Stomach smooth muscle (tissue), 2 donors: ENCODE data around the gene KIAA1755.

Source experiments
- H3K27ac ChIP-seq: one replicate; pipeline ENCODE4 v1.7.0; 2013; ENCODE audit warnings: mild to moderate bottlenecking, low read length, inconsistent platforms
- H3K27me3 ChIP-seq, 2 donors: one replicate each; pipeline ENCODE4 v1.7.0; 2013; ENCODE audit warnings: low read length in 2 of 2; ENCODE audit not compliant: insufficient read depth in 2 of 2, control insufficient read depth in 1 of 2
- H3K36me3 ChIP-seq, 2 donors: one replicate each; pipeline ENCODE4 v1.7.0; 2013; ENCODE audit warnings: low read length in 2 of 2; ENCODE audit not compliant: control insufficient read depth in 2 of 2, insufficient read depth in 2 of 2
- H3K4me1 ChIP-seq: one replicate; pipeline ENCODE4 v1.7.0; 2013; ENCODE audit warnings: low read length; ENCODE audit not compliant: control insufficient read depth, insufficient read depth
- H3K4me3 ChIP-seq, 2 donors: one replicate each; pipeline ENCODE4 v1.7.0; 2013; ENCODE audit warnings: low read length in 2 of 2
- H3K9ac ChIP-seq, 2 donors: one replicate each; pipeline ENCODE4 v1.7.0; 2013; ENCODE audit warnings: low read length in 2 of 2, mild to moderate bottlenecking in 1 of 2
- H3K9me3 ChIP-seq, 2 donors: one replicate each; pipeline ENCODE4 v1.7.0; 2013; ENCODE audit warnings: low read length in 2 of 2; ENCODE audit not compliant: control insufficient read depth in 2 of 2
- donor health status: healthy.
- donor health status: Pancreatic carcinoma.

KIAA1755 gene

DNA sequence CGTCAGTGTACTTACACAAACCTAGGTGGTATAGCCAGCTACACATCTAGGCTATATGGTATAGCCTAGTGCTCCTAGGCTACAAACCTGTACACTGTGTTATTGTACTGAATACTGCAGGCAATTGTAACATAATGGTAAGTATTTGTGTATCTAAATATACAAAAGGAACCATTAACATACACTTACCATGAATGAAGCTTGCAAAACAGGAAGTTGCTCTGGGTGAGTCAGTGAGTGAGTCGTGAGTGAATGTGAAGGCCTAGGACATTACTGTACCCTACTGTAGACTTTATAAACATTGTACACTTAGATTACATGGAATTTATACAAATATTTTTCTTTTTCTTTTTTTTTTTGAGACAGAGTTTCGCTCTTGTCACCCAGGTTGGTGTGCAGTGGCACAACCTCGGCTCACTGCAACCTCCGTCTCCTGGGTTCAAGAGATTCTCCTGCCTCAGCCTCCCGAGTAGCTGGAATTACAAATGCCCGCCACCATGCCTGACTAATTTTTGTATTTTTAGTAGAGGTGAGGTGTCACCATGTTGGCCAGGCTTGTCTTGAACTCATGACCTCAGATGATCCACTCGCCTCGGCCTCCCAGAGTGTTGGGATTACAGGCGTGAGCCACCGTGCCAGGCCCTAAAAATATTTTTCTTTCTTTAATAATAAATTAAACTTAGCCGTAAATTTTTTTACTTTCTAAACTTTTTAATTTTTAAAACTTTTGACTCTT lies 15.4 kb upstream of the KIAA1755 start:
- Histone ChIP-seq H3K27me3 (no peaks in the 10 kb centered on the region), H3K4me1 (peaks cover 3% of the 10 kb centered on the region), H3K27ac (no peak overlapping the region), H3K36me3 (no peaks in the 10 kb centered on the region), H3K9ac (no peak overlapping the region), H3K9me3 (peaks cover 0 to 3% of the 10 kb centered on the region in 2 donors), H3K4me3 (no peak overlapping the region)

DNA sequence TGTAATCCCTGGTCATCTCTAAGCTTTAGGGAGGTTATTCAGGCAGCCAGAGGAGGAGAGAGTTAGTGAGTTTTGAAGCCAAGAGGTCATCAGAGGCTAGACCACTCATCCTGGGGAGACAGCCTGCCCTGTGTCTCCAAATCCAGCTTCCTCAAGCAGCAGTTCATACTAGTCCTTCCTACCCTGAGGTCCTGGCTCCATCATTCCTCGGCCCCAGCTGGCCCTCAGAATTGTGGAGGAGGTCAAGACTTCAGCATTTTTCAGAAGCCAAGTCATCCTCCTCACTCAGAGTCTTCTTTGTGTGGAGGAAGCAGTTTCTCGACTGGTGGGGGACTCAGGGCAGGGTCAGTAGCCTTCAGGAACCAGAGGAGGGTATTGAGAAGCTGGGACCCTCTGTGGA lies 12.4 kb upstream of the KIAA1755 start:
- H3K4me1 ChIP-seq: peaks cover 5% of the 10 kb centered on the region
- H3K4me3 ChIP-seq: no peak overlapping the region
- peaks cover 0 to 3% of the 10 kb centered on the region in 2 donors for H3K9me3 ChIP-seq
- no peak overlapping the region for H3K9ac ChIP-seq
- peaks cover 0 to 4% of the 10 kb centered on the region in 2 donors for H3K27me3 ChIP-seq
- no peaks in the 10 kb centered on the region for H3K36me3 ChIP-seq
- no peak overlapping the region for H3K27ac ChIP-seq

- peaks cover 8% of the 10 kb centered on the region for H3K4me1 ChIP-seq
- no peak overlapping the region for H3K4me3 ChIP-seq
- no peak overlapping the region for H3K27ac ChIP-seq
- no peak overlapping the region for H3K9ac ChIP-seq
- peaks cover 0 to 3% of the 10 kb centered on the region in 2 donors for H3K9me3 ChIP-seq
- H3K27me3 ChIP-seq: peaks cover 0 to 4% of the 10 kb centered on the region in 2 donors
- H3K36me3 ChIP-seq: no peaks in the 10 kb centered on the region
Observed at GRCh38 chr20:38272398-38272797, 11.9 kb upstream of the KIAA1755 start.

- H3K27ac ChIP-seq: no peak overlapping the region
- peaks cover 0 to 3% of the 10 kb centered on the region in 2 donors for H3K9me3 ChIP-seq
- H3K36me3 ChIP-seq: no peaks in the 10 kb centered on the region
- H3K4me3 ChIP-seq: no peak overlapping the region
- H3K9ac ChIP-seq: no peak overlapping the region
- H3K4me1 ChIP-seq: peaks cover 9% of the 10 kb centered on the region
- H3K27me3 ChIP-seq: peaks cover 0 to 4% of the 10 kb centered on the region in 2 donors
Observed at GRCh38 chr20:38271608-38272120, 11.1 kb upstream of the KIAA1755 start.

DNA sequence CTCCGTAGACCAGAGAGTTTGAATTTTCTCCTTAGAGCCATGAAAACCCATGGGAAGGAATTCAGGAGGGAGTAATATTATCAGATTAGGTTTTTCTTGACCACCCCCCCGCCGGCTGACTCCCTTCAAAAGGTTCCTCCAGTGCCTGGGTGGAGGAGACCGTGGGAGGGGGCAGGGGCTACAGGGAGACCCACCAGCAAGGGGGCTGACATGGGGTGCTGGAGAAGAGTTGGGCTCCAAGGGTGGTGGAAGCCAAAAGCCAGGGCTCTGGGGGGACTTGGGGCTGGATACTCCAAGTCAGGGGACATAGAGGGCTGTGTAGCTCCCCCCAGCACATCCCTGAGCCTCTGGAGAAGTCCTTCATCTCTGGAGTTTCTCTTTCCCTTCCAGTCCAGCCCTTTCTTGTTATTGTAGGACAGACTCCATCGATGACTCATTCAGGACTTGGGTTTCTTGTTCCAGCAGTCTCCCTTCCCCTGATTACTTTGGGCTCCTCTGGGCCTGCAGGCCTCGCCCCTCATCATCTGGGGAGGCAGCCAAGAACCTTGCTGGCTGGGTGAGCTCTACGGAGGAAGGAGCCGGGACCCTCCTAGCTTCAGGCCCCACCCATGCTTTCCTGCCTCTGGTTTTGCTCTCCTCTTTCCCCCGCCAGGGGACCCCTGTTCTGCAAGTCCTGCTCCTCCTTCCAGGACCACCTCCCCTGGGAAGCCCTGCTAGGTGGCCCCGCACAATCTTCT lies 10.5 kb upstream of the KIAA1755 start:
- peaks cover 0 to 4% of the 10 kb centered on the region in 2 donors for H3K27me3 ChIP-seq
- H3K36me3 ChIP-seq: no peaks in the 10 kb centered on the region
- no peak overlapping the region for H3K27ac ChIP-seq
- no peak overlapping the region for H3K4me3 ChIP-seq
- no peak overlapping the region for H3K9ac ChIP-seq
- H3K4me1 ChIP-seq: peaks cover 9% of the 10 kb centered on the region
- H3K9me3 ChIP-seq: peaks cover 0 to 3% of the 10 kb centered on the region in 2 donors

- Histone ChIP-seq H3K9ac (no peak overlapping the region), H3K4me3 (no peak overlapping the region), H3K4me1 (peaks cover 9% of the 10 kb centered on the region), H3K27me3 (peaks cover 0 to 4% of the 10 kb centered on the region in 2 donors), H3K27ac (no peak overlapping the region), H3K36me3 (no peaks in the 10 kb centered on the region), H3K9me3 (peaks cover 0 to 3% of the 10 kb centered on the region in 2 donors)
Observed at GRCh38 chr20:38269715-38270114, 9.2 kb upstream of the KIAA1755 start.

- H3K9me3 ChIP-seq: peaks cover 0 to 3% of the 10 kb centered on the region in 2 donors
- H3K4me1 ChIP-seq: peaks cover 9% of the 10 kb centered on the region
- H3K36me3 ChIP-seq: no peaks in the 10 kb centered on the region
- H3K27ac ChIP-seq: no peak overlapping the region
- peaks cover 0 to 4% of the 10 kb centered on the region in 2 donors for H3K27me3 ChIP-seq
- no peak overlapping the region for H3K4me3 ChIP-seq
- H3K9ac ChIP-seq: no peak overlapping the region
Observed at GRCh38 chr20:38269040-38269439, 8.5 kb upstream of the KIAA1755 start.

DNA sequence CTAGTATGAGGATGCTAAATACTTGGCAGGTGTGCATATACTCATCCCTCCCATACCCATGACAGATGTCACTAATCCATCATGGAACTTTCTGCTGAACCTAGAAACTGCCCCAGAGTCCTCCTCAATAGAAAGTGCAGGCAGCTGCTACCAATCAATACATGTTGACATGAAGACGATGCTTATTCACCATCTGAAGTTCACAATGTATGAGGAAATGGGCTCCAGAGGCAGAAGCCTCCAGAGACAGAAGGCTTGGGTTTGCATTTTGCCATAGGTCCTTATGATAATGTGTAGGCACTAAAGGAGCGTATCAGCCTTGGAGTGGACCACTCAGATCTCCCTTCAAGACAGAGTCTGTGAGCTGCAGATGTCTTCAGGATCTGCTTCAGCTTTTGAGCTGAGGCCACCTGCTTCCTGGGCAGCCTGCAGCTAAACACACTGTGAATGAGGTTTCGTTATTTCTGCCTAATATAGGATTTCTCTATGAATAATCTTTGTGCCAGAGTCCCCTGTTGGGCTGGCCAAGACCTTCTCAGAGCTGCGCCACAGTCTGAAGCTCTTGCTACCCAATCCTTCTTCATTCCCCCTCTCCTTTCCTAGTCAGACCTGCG lies 7.5 kb upstream of the KIAA1755 start:
- Histone ChIP-seq H3K4me3 (no peak overlapping the region), H3K27ac (no peak overlapping the region), H3K9ac (no peak overlapping the region), H3K27me3 (peaks cover 0 to 8% of the 10 kb centered on the region in 2 donors), H3K4me1 (peaks cover 9% of the 10 kb centered on the region), H3K9me3 (peaks cover 0 to 3% of the 10 kb centered on the region in 2 donors), H3K36me3 (no peaks in the 10 kb centered on the region)

GRCh38 chr20:38267296-38267695 lies 6.8 kb upstream of the KIAA1755 start:
- Histone ChIP-seq H3K4me3 (no peak overlapping the region), H3K9me3 (peaks cover 0 to under 1% of the 10 kb centered on the region in 2 donors), H3K36me3 (no peaks in the 10 kb centered on the region), H3K4me1 (peaks cover 8% of the 10 kb centered on the region), H3K9ac (no peak overlapping the region), H3K27ac (no peak overlapping the region), H3K27me3 (peaks cover 0 to 10% of the 10 kb centered on the region in 2 donors)

DNA sequence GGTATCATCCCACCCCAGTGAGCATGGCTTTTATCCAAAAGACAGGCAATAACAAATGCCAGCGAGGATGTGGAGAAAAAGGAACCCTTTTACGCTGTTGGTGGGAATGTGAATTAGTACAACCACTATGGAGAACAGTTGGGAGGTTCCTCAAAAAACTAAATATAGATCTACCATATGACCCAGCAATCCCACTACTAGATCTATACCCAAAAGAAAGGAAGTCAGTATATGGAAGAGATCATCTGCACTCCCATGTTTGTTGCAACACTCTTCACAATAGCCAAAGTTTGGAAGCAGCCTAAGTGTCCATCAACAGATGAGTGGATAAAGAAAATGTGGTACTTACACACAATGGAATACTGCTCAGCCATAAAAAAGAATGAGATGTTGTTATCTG lies 5.9 kb upstream of the KIAA1755 start:
- Histone ChIP-seq H3K4me1 (peaks cover 7% of the 10 kb centered on the region), H3K27me3 (peaks cover 5 to 13% of the 10 kb centered on the region in 2 donors), H3K4me3 (no peak overlapping the region), H3K27ac (no peak overlapping the region), H3K9me3 (no peaks in the 10 kb centered on the region), H3K9ac (no peak overlapping the region), H3K36me3 (no peaks in the 10 kb centered on the region)
